Measurements from ENCODE around the gene CEP78.
"Not testable (repeated sequence)": the region's sequence is repeated elsewhere in the genome, so short reads cannot be mapped to it uniquely, and the experiment has no call there.

The CEP78 gene

GRCh38 chr9:78280982-78281668 lies 45.2 kb downstream of the CEP78 start:
- H3K27ac Mint-ChIP-seq: no peak overlapping the region
- no peak for TF ChIP-seq CTCF (IDR thresholded peaks at IDR 0.05)
- no peak overlapping the region for H3K4me3 Mint-ChIP-seq
- H3K27me3 Mint-ChIP-seq (ENCODE audit: low read depth, poor library complexity): peaks cover 3% of the 10 kb centered on the region
- no peak for DNase-seq
- peaks cover 6% of the 10 kb centered on the region for H3K9me3 Mint-ChIP-seq
- H3K4me1 Mint-ChIP-seq: no peaks in the 10 kb centered on the region
- H3K36me3 Mint-ChIP-seq (ENCODE audit: low read depth): peaks cover 10% of the 10 kb centered on the region

GRCh38 chr9:78284181-78284580 lies 48.3 kb downstream of the CEP78 start:
- H3K36me3 Mint-ChIP-seq (ENCODE audit: low read depth): peaks cover 10% of the 10 kb centered on the region
- H3K27me3 Mint-ChIP-seq (ENCODE audit: low read depth, poor library complexity); H3K27ac Mint-ChIP-seq; DNase-seq; H3K9me3 Mint-ChIP-seq; H3K4me3 Mint-ChIP-seq: not testable (repeated sequence)
- H3K4me1 Mint-ChIP-seq: peaks cover 14% of the 10 kb centered on the region

- no peak for DNase-seq
- peaks cover 6% of the 10 kb centered on the region for H3K9me3 Mint-ChIP-seq
- H3K4me3 Mint-ChIP-seq: no peak overlapping the region
- peaks cover 7% of the 10 kb centered on the region for H3K27me3 Mint-ChIP-seq (ENCODE audit: low read depth, poor library complexity)
- peaks cover 23% of the 10 kb centered on the region for H3K4me1 Mint-ChIP-seq
- peaks cover 10% of the 10 kb centered on the region for H3K36me3 Mint-ChIP-seq (ENCODE audit: low read depth)
- TF ChIP-seq CTCF (IDR thresholded peaks at IDR 0.05): no peak
- no peak overlapping the region for H3K27ac Mint-ChIP-seq
Observed at GRCh38 chr9:78286125-78286524, 50.2 kb downstream of the CEP78 start.

GRCh38 chr9:78286946-78287388 lies 51.1 kb downstream of the CEP78 start:
- peaks cover 6% of the 10 kb centered on the region for H3K9me3 Mint-ChIP-seq
- H3K4me3 Mint-ChIP-seq: no peak overlapping the region
- DNase-seq: no peak
- H3K4me1 Mint-ChIP-seq: peaks cover 30% of the 10 kb centered on the region
- H3K27ac Mint-ChIP-seq: no peak overlapping the region
- H3K36me3 Mint-ChIP-seq (ENCODE audit: low read depth): peaks cover 10% of the 10 kb centered on the region
- peaks cover 7% of the 10 kb centered on the region for H3K27me3 Mint-ChIP-seq (ENCODE audit: low read depth, poor library complexity)
- no peak for TF ChIP-seq CTCF (IDR thresholded peaks at IDR 0.05)

GRCh38 chr9:78288214-78288892 lies 52.5 kb downstream of the CEP78 start:
- Mint-ChIP-seq H3K27me3 (ENCODE audit: low read depth, poor library complexity) (peaks cover 4% of the 10 kb centered on the region), H3K27ac (peak overlapping the region; percentile 48), H3K4me3 (no peak overlapping the region)

More at GRCh38 chr9:78288214-78288892, 52.5 kb downstream of the CEP78 start:
- peaks cover 7% of the 10 kb centered on the region for H3K36me3 Mint-ChIP-seq (ENCODE audit: low read depth)
- TF ChIP-seq CTCF (IDR thresholded peaks at IDR 0.05): no peak
- H3K4me1 Mint-ChIP-seq: peaks cover 32% of the 10 kb centered on the region
- no peak for DNase-seq
- peaks cover 4% of the 10 kb centered on the region for H3K9me3 Mint-ChIP-seq

Data from nephron progenitor cell (in vitro differentiated cells).